ENCODE results near the gene ARL2.

The ARL2 gene

GRCh38 chr11:65051398-65051858 is 37.5 kb downstream of the ARL2 start:
- TF ChIP-seq CTCF (IDR thresholded peaks at IDR 0.05; ENCODE audit: extremely low read depth, missing control alignments): no peak
- no peak for DNase-seq (ENCODE audit: low spot score)

GRCh38 chr11:65053827-65054508 is 40.0 kb downstream of the ARL2 start:
- no peak for TF ChIP-seq CTCF (IDR thresholded peaks at IDR 0.05; ENCODE audit: extremely low read depth, missing control alignments)
- DNase-seq (ENCODE audit: low spot score): peak; percentile 46

- no peak for TF ChIP-seq CTCF (IDR thresholded peaks at IDR 0.05; ENCODE audit: extremely low read depth, missing control alignments)
- DNase-seq (ENCODE audit: low spot score): peak; percentile 45
These were observed 41.6 kb downstream of the ARL2 start for GRCh38 chr11:65055538-65055937.

- no peak for DNase-seq (ENCODE audit: low spot score)
- TF ChIP-seq CTCF (IDR thresholded peaks at IDR 0.05; ENCODE audit: extremely low read depth, missing control alignments): no peak
These were observed 43.0 kb downstream of the ARL2 start for GRCh38 chr11:65056999-65057398.

- TF ChIP-seq CTCF (IDR thresholded peaks at IDR 0.05; ENCODE audit: extremely low read depth, missing control alignments): no peak
- DNase-seq (ENCODE audit: low spot score): no peak
These were observed 43.6 kb downstream of the ARL2 start for GRCh38 chr11:65057526-65057925.

- DNase-seq (ENCODE audit: low spot score): no peak
- no peak for TF ChIP-seq CTCF (IDR thresholded peaks at IDR 0.05; ENCODE audit: extremely low read depth, missing control alignments)
These were observed 44.1 kb downstream of the ARL2 start for GRCh38 chr11:65058012-65058411.

GRCh38 chr11:65058419-65059054 is 44.6 kb downstream of the ARL2 start, which contains the start of gene NAALADL1:
Gene NAALADL1 (minus strand): TSS chr11:65058553. CDS start chr11:65058521, 32 bp downstream.
- no peak for DNase-seq (ENCODE audit: low spot score)
- no peak for TF ChIP-seq CTCF (IDR thresholded peaks at IDR 0.05; ENCODE audit: extremely low read depth, missing control alignments)

Data from GM20000 (cell line).